NCI-H2227 treated with DMSO at 0.1 percent for 48 hours (cell line): ENCODE results near the gene CACNB3.
"Not testable (repeated sequence)": the region's sequence is repeated elsewhere in the genome, so short reads cannot be mapped to it uniquely, and the experiment has no call there.

Experiments used
- DNase-seq: peaks from one replicate; lab custom pipeline; 2025; lab: John Stamatoyannopoulos, UW

Gene CACNB3

GRCh38 chr12:48818831-48819590, 715 bp downstream of the CACNB3 start:
- no peak for DNase-seq

GRCh38 chr12:48819986-48820725, 1.9 kb downstream of the CACNB3 start:
- DNase-seq: no peak

GRCh38 chr12:48822139-48822538, 3.8 kb downstream of the CACNB3 start:
- no peak for DNase-seq

GRCh38 chr12:48822711-48823110, 4.4 kb downstream of the CACNB3 start:
- no peak for DNase-seq

- no peak for DNase-seq
Observed at GRCh38 chr12:48823281-48823680, 5.0 kb downstream of the CACNB3 start.

GRCh38 chr12:48824112-48824511, 5.8 kb downstream of the CACNB3 start:
- no peak for DNase-seq

GRCh38 chr12:48824905-48825304, 6.6 kb downstream of the CACNB3 start:
- no peak for DNase-seq

- no peak for DNase-seq
Observed at GRCh38 chr12:48826209-48826855, 8.0 kb downstream of the CACNB3 start.

GRCh38 chr12:48827026-48827425, 8.7 kb downstream of the CACNB3 start:
- DNase-seq: no peak

GRCh38 chr12:48827513-48828096, 9.3 kb downstream of the CACNB3 start:
- DNase-seq: no peak

GRCh38 chr12:48828293-48828692, 10.0 kb downstream of the CACNB3 start:
- no peak for DNase-seq

GRCh38 chr12:48828841-48829575, 10.7 kb downstream of the CACNB3 start:
- no peak for DNase-seq

- no peak for DNase-seq
Observed at GRCh38 chr12:48831257-48831656, 13.0 kb downstream of the CACNB3 start.

GRCh38 chr12:48832321-48833060, 14.2 kb downstream of the CACNB3 start:
- DNase-seq: no peak

GRCh38 chr12:48838048-48838447, 19.8 kb downstream of the CACNB3 start:
- DNase-seq: no peak

GRCh38 chr12:48842021-48842420, 23.7 kb downstream of the CACNB3 start:
- not testable (repeated sequence) for DNase-seq

- DNase-seq: peak; percentile 87
Observed at GRCh38 chr12:48851883-48852733, 33.8 kb downstream of the CACNB3 start, which contains the start of gene DDX23. Gene DDX23, minus strand, starts transcription at chr12:48852163. Its CDS starts 6,381 bp downstream, at chr12:48845782.

GRCh38 chr12:48852734-48853688, 34.7 kb downstream of the CACNB3 start:
- peak; percentile 67 for DNase-seq

- DNase-seq: no peak
Observed at GRCh38 chr12:48854488-48854887, 36.2 kb downstream of the CACNB3 start.
